ENCODE measurements around the gene SLC25A24. TPM values are rescaled to one million over a fixed set of nuclear protein-coding genes. Genes with fewer than 3 reads are reported as not detected.
A peak's percentile ranks its signal among the peaks of the same experiment; 100 is the strongest.
"Not testable (repeated sequence)": the region's sequence is repeated elsewhere in the genome, so short reads cannot be mapped to it uniquely, and the experiment has no call there.

Gene SLC25A24
- total and polyA plus RNA-seq, 7 experiments from 2014 or later = 7.1 to 27.2 (median 10.2) TPM

DNA sequence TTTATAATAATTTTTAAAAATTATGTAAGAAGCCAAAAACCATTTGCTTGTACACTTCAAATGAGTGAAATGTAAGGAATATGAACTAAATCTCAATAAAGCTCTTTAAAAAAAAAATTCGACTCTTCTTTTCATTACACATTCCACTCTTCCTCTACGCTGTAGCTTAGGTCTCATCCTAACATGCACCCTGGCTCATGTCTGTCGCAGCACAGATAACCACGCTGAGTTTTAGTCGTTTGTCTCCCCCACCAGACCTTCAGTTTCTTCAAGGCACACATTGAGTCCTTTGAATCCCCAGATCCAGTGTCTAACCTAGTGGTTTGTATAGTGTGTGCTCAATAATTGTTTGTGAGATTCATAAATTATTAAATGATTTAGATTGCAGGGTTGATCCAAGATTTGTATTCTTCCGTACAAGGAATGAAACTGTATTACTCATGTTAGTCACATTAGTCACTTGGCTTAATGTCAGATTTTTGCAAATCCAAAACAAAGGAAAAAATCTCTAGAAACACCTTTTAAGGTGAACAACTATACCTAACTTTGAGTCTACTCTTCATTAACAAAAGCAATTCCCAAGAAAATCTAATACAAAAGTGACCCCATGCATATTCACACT lies 57.3 kb downstream of the SLC25A24 start:
- H3K27me3 Mint-ChIP-seq = no peaks in the 10 kb centered on the region
- H3K4me1 ChIP-seq (ENCODE audit: control insufficient read depth in 2 of 2, insufficient read depth in 2 of 2, low read length in 2 of 2) = no peaks in the 10 kb centered on the region
- peaks cover 0 to 12% (median 0%) of the 10 kb centered on the region in 3 experiments for H3K36me3 ChIP-seq (ENCODE audit: control insufficient read depth in 2 of 3, insufficient read depth in 3 of 3, low read length in 3 of 3)
- ChIA-PET POLR2A (no interaction called here), CTCF (no interaction called here)
- H3K9me3 Mint-ChIP-seq = peaks cover 0 to 13% (median 5%) of the 10 kb centered on the region in 11 donors
- no peak overlapping the region for H3K27ac Mint-ChIP-seq
- intact Hi-C loops (cut with micrococcal nuclease) = no loop called here
- H3K9me3 ChIP-seq (ENCODE audit: control insufficient read depth in 2 of 3, low read length in 3 of 3) = no peaks in the 10 kb centered on the region
- H3K27me3 ChIP-seq (ENCODE audit: control insufficient read depth in 2 of 2, insufficient read depth in 2 of 2, low read length in 2 of 2) = no peaks in the 10 kb centered on the region
- no peak overlapping the region for H3K27ac ChIP-seq (ENCODE audit: low read depth, low read length)
- H3K4me1 Mint-ChIP-seq = peaks cover 0 to 2% (median 0%) of the 10 kb centered on the region in 7 donors
- ATAC-seq = no peak
- no peak overlapping the region for H3K4me3 ChIP-seq (ENCODE audit: low read length)
- H3K36me3 Mint-ChIP-seq = peaks cover 25 to 73% (median 71%) of the 10 kb centered on the region in 5 donors
- no peak for DNase-seq
- no peak overlapping the region for H3K4me3 Mint-ChIP-seq

DNA sequence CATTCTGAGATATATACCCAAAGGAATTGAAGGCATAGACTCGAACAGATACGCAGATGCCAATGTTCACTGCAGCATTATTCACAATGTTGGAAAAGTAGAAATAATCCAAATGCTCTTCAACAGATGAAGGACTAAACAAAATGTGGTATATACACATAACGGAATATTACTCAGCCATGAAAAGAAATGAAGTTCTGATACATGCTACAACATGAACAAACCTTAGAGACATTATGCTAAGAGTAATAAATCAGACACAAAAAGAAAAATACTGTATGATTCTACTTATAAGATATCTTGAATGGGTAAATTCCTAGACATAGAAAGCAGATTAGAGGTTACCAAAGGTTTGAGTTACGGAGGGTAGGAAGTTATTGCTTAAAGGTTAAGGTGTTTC lies 57.9 kb downstream of the SLC25A24 start:
- CTCF ChIA-PET = no interaction called here
- no peak for DNase-seq
- no peak overlapping the region for H3K4me3 Mint-ChIP-seq
- ATAC-seq = no peak
- no peaks in the 10 kb centered on the region for H3K27me3 Mint-ChIP-seq
- H3K36me3 Mint-ChIP-seq = peaks cover 22 to 69% (median 69%) of the 10 kb centered on the region in 5 donors
- Histone ChIP-seq H3K4me3 (ENCODE audit: low read length) (no peak overlapping the region), H3K27me3 (ENCODE audit: control insufficient read depth in 2 of 2, insufficient read depth in 2 of 2, low read length in 2 of 2) (no peaks in the 10 kb centered on the region), H3K36me3 (ENCODE audit: control insufficient read depth in 2 of 3, insufficient read depth in 3 of 3, low read length in 3 of 3) (peaks cover 0 to 10% (median 0%) of the 10 kb centered on the region in 3 experiments), H3K27ac (ENCODE audit: low read depth, low read length) (no peak overlapping the region), H3K4me1 (ENCODE audit: control insufficient read depth in 2 of 2, insufficient read depth in 2 of 2, low read length in 2 of 2) (no peaks in the 10 kb centered on the region), H3K9me3 (ENCODE audit: control insufficient read depth in 2 of 3, low read length in 3 of 3) (no peaks in the 10 kb centered on the region)
- intact Hi-C loops (cut with micrococcal nuclease) = no loop called here
- POLR2A ChIA-PET = no interaction called here
- no peak overlapping the region for H3K27ac Mint-ChIP-seq
- H3K9me3 Mint-ChIP-seq = peaks cover 0 to 13% (median 4%) of the 10 kb centered on the region in 11 donors
- H3K4me1 Mint-ChIP-seq = peaks cover 0 to 2% (median 0%) of the 10 kb centered on the region in 7 donors

DNA sequence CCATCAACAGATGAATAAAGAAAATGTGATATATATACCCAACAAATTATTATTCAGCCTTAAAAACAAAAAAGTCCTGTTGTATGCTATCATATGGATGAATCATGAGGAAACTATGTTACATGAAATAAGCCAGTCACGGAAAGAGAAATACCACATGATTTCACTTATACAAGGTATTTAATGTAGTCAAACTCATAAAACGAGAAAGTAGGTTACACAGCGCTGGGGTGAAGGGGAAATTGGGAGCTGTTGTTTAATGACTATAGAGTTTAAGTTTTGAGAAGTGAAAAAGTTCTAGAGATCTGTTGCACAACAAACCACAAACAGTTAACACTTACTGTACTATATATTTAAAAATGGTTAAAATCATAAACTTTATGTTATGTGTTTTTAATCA lies 58.5 kb downstream of the SLC25A24 start:
- no peaks in the 10 kb centered on the region for H3K27me3 ChIP-seq (ENCODE audit: control insufficient read depth in 2 of 2, insufficient read depth in 2 of 2, low read length in 2 of 2)
- DNase-seq = no peak
- CTCF ChIA-PET = no interaction called here
- H3K36me3 ChIP-seq (ENCODE audit: control insufficient read depth in 2 of 3, insufficient read depth in 3 of 3, low read length in 3 of 3) = peaks cover 0 to 10% (median 0%) of the 10 kb centered on the region in 3 experiments
- H3K27me3 Mint-ChIP-seq = no peaks in the 10 kb centered on the region
- peaks cover 0 to 2% (median 0%) of the 10 kb centered on the region in 7 donors for H3K4me1 Mint-ChIP-seq
- peaks cover 20 to 67% (median 64%) of the 10 kb centered on the region in 5 donors for H3K36me3 Mint-ChIP-seq
- intact Hi-C loops (cut with micrococcal nuclease) = no loop called here
- H3K9me3 ChIP-seq (ENCODE audit: control insufficient read depth in 2 of 3, low read length in 3 of 3) = no peaks in the 10 kb centered on the region
- no peak overlapping the region for H3K27ac Mint-ChIP-seq
- H3K4me3 Mint-ChIP-seq = no peak overlapping the region
- no peak overlapping the region for H3K27ac ChIP-seq (ENCODE audit: low read depth, low read length)
- peak; percentile 48 for ATAC-seq
- no peaks in the 10 kb centered on the region for H3K4me1 ChIP-seq (ENCODE audit: control insufficient read depth in 2 of 2, insufficient read depth in 2 of 2, low read length in 2 of 2)
- POLR2A ChIA-PET = no interaction called here
- H3K9me3 Mint-ChIP-seq = peaks cover 0 to 13% (median 4%) of the 10 kb centered on the region in 11 donors
- H3K4me3 ChIP-seq (ENCODE audit: low read length) = no peak overlapping the region

DNA sequence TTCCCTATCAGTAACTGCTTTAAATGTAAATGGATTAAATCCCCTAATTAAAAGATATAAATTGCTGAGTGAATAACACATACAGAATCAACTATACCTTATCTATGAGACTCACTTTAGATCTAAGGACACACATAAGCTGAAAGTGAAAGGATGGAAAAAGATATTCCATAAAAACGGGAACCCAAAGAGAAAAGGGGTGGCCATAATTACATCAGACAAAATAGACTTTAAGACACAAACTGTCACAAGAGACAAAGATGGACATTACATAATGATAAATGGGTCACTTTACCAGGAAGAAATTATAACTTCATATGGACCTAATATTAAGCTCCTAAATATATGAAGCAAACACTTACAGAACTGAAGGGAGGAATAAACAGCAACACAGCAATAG lies 59.2 kb downstream of the SLC25A24 start:
- Mint-ChIP-seq H3K9me3 (peaks cover 0 to 8% (median 2%) of the 10 kb centered on the region in 11 donors), H3K27me3 (no peaks in the 10 kb centered on the region), H3K4me1 (peaks cover 0 to 2% (median 0%) of the 10 kb centered on the region in 7 donors), H3K27ac (no peak overlapping the region), H3K36me3 (peaks cover 20 to 65% (median 58%) of the 10 kb centered on the region in 5 donors), H3K4me3 (no peak overlapping the region)
- intact Hi-C loops (cut with micrococcal nuclease) = no loop called here
- DNase-seq (no peak), ATAC-seq (no peak)
- Histone ChIP-seq H3K9me3 (ENCODE audit: control insufficient read depth in 2 of 3, low read length in 3 of 3) (no peaks in the 10 kb centered on the region), H3K27me3 (ENCODE audit: control insufficient read depth in 2 of 2, insufficient read depth in 2 of 2, low read length in 2 of 2) (no peaks in the 10 kb centered on the region), H3K36me3 (ENCODE audit: control insufficient read depth in 2 of 3, insufficient read depth in 3 of 3, low read length in 3 of 3) (peaks cover 0 to 10% (median 0%) of the 10 kb centered on the region in 3 experiments), H3K4me3 (ENCODE audit: low read length) (no peak overlapping the region), H3K27ac (ENCODE audit: low read depth, low read length) (no peak overlapping the region), H3K4me1 (ENCODE audit: control insufficient read depth in 2 of 2, insufficient read depth in 2 of 2, low read length in 2 of 2) (no peaks in the 10 kb centered on the region)
- ChIA-PET CTCF (interaction anchor here (0.8 to 1.7 kb wide), 2 partner anchors 12 to 358 kb away, joined by 3 to 4 read pairs; no protein-coding TSS in a partner anchor), POLR2A (no interaction called here)

DNA sequence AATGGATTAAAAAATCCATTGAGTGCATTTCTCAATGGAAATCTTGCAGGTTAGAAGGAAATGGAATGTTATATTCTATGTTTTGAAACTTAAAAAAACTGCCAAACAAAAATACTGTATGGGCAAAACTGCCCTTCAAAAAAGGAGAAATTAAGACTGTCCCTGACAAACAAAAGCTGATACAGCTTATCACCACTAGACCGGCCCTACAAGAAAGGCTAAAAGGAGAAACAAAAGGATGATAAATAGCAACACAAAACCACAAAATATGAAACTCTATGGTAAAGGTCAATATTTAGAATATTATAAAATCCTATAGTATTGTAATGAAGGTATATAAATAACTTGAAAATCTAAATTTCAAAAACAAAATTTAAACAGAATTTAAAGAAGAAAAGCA lies 60.0 kb downstream of the SLC25A24 start:
- Mint-ChIP-seq H3K9me3 (peaks cover 0 to 5% (median 0%) of the 10 kb centered on the region in 11 donors), H3K27me3 (no peaks in the 10 kb centered on the region), H3K36me3 (peaks cover 20 to 66% (median 54%) of the 10 kb centered on the region in 5 donors), H3K4me3 (no peak overlapping the region), H3K27ac (no peak overlapping the region), H3K4me1 (peaks cover 0 to 2% (median 0%) of the 10 kb centered on the region in 7 donors)
- Histone ChIP-seq H3K36me3 (ENCODE audit: control insufficient read depth in 2 of 3, insufficient read depth in 3 of 3, low read length in 3 of 3) (peaks cover 0 to 10% (median 0%) of the 10 kb centered on the region in 3 experiments), H3K27ac (ENCODE audit: low read depth, low read length) (no peak overlapping the region), H3K9me3 (ENCODE audit: control insufficient read depth in 2 of 3, low read length in 3 of 3) (no peaks in the 10 kb centered on the region), H3K27me3 (ENCODE audit: control insufficient read depth in 2 of 2, insufficient read depth in 2 of 2, low read length in 2 of 2) (no peaks in the 10 kb centered on the region), H3K4me3 (ENCODE audit: low read length) (no peak overlapping the region), H3K4me1 (ENCODE audit: control insufficient read depth in 2 of 2, insufficient read depth in 2 of 2, low read length in 2 of 2) (no peaks in the 10 kb centered on the region)
- intact Hi-C loops (cut with micrococcal nuclease) = no loop called here
- DNase-seq = no peak
- no peak for ATAC-seq
- CTCF ChIA-PET = interaction anchor here (1.7 kb wide), 1 partner anchor 357 kb away, joined by 4 read pairs; no protein-coding TSS in a partner anchor
- POLR2A ChIA-PET = no interaction called here

DNA sequence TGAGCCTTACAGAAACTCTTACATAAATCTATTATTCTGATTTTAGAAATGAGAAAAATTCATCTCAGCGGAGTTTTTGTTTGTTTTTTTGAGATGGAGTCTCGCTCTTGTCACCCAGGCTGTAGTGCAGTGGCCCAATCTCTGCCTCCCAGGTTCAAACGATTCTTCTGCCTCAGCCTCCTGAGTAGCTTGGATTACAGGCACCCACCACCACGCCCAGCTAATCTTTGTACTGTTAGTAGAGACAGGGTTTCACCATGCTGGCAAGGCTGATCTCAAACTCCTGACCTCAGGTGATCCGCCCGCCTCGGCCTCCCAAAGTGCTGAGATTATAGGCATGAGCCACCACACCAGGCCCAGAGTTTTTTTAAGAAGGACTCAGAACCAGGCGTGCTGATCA lies 60.6 kb downstream of the SLC25A24 start:
- H3K4me1 ChIP-seq (ENCODE audit: control insufficient read depth in 2 of 2, insufficient read depth in 2 of 2, low read length in 2 of 2); H3K4me3 Mint-ChIP-seq; H3K27me3 ChIP-seq (ENCODE audit: control insufficient read depth in 2 of 2, insufficient read depth in 2 of 2, low read length in 2 of 2); H3K9me3 ChIP-seq (ENCODE audit: control insufficient read depth in 2 of 3, low read length in 3 of 3); H3K27ac ChIP-seq (ENCODE audit: low read depth, low read length); ATAC-seq; DNase-seq; H3K27me3 Mint-ChIP-seq; POLR2A ChIA-PET; H3K4me3 ChIP-seq (ENCODE audit: low read length); intact Hi-C loops (cut with micrococcal nuclease); H3K4me1 Mint-ChIP-seq; H3K27ac Mint-ChIP-seq; H3K36me3 ChIP-seq (ENCODE audit: control insufficient read depth in 2 of 3, insufficient read depth in 3 of 3, low read length in 3 of 3); H3K9me3 Mint-ChIP-seq: not testable (repeated sequence)
- peaks cover 20 to 62% (median 48%) of the 10 kb centered on the region in 5 donors for H3K36me3 Mint-ChIP-seq
- CTCF ChIA-PET = interaction anchor here (0.6 to 1.7 kb wide), 2 partner anchors 357 to 358 kb away, joined by 3 to 4 read pairs; no protein-coding TSS in a partner anchor

DNA sequence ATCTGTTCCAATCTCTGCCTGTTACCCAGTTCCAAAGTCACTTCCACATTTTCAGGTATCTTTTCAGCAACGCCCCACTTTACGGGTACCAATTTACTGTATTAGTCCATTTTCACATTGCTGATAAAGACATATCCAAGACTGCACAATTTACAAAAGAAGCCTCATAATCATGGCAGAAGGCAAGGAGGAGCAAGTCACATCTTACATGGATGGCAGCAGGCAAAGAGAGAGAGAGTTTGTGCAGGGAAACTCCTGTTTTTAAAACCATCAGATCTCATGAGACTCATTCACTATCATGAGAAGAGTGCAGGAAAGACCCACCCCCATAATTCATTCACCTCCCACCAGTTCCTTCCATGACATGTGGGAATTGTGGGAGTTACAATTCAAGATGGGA lies 67.0 kb downstream of the SLC25A24 start:
- H3K9me3 ChIP-seq (ENCODE audit: control insufficient read depth in 2 of 3, low read length in 3 of 3); H3K27ac Mint-ChIP-seq; H3K4me1 Mint-ChIP-seq; H3K27me3 Mint-ChIP-seq; H3K36me3 ChIP-seq (ENCODE audit: control insufficient read depth in 2 of 3, insufficient read depth in 3 of 3, low read length in 3 of 3); intact Hi-C loops (cut with micrococcal nuclease); DNase-seq; H3K4me1 ChIP-seq (ENCODE audit: control insufficient read depth in 2 of 2, insufficient read depth in 2 of 2, low read length in 2 of 2); POLR2A ChIA-PET; CTCF ChIA-PET; H3K27me3 ChIP-seq (ENCODE audit: control insufficient read depth in 2 of 2, insufficient read depth in 2 of 2, low read length in 2 of 2); H3K27ac ChIP-seq (ENCODE audit: low read depth, low read length); H3K4me3 ChIP-seq (ENCODE audit: low read length); ATAC-seq; H3K4me3 Mint-ChIP-seq: not testable (repeated sequence)
- Mint-ChIP-seq H3K36me3 (peaks cover 12 to 37% (median 32%) of the 10 kb centered on the region in 5 donors), H3K9me3 (peaks cover 2 to 18% (median 6%) of the 10 kb centered on the region in 11 donors)

Data from naive thymus-derived CD4-positive, alpha-beta T cell (primary cell).